ENCODE results near the gene RNF169. TPM values are rescaled to one million over a fixed set of nuclear protein-coding genes. Genes with fewer than 3 reads are reported as not detected.

The RNF169 gene
- total and polyA plus RNA-seq, 2 of the 8 experiments (the other 6 are each of a cell fraction or from before 2014, with no cell fraction given), result 3.6 to 12.5 TPM

DNA sequence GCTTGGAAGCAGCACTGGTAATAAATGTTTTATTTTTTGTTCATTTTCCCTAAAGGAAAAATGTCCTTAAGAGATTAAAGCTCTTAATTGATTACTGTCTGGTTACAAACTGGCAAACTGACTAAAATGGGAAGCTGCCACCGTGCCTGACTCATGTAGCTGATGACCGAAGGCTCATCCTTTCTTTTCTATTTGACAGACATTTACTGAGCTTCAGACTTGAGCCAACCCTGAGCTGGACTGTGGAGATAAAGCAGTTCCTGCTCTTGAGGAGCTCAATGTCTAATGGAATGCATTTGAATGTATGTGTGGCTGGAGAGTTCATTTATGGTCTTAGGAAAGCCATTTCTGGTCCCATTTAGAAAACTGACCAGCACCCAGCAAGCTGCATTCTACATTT is 91.3 kb downstream of the RNF169 start (continued):
- TF ChIP-seq, protein P1, sequence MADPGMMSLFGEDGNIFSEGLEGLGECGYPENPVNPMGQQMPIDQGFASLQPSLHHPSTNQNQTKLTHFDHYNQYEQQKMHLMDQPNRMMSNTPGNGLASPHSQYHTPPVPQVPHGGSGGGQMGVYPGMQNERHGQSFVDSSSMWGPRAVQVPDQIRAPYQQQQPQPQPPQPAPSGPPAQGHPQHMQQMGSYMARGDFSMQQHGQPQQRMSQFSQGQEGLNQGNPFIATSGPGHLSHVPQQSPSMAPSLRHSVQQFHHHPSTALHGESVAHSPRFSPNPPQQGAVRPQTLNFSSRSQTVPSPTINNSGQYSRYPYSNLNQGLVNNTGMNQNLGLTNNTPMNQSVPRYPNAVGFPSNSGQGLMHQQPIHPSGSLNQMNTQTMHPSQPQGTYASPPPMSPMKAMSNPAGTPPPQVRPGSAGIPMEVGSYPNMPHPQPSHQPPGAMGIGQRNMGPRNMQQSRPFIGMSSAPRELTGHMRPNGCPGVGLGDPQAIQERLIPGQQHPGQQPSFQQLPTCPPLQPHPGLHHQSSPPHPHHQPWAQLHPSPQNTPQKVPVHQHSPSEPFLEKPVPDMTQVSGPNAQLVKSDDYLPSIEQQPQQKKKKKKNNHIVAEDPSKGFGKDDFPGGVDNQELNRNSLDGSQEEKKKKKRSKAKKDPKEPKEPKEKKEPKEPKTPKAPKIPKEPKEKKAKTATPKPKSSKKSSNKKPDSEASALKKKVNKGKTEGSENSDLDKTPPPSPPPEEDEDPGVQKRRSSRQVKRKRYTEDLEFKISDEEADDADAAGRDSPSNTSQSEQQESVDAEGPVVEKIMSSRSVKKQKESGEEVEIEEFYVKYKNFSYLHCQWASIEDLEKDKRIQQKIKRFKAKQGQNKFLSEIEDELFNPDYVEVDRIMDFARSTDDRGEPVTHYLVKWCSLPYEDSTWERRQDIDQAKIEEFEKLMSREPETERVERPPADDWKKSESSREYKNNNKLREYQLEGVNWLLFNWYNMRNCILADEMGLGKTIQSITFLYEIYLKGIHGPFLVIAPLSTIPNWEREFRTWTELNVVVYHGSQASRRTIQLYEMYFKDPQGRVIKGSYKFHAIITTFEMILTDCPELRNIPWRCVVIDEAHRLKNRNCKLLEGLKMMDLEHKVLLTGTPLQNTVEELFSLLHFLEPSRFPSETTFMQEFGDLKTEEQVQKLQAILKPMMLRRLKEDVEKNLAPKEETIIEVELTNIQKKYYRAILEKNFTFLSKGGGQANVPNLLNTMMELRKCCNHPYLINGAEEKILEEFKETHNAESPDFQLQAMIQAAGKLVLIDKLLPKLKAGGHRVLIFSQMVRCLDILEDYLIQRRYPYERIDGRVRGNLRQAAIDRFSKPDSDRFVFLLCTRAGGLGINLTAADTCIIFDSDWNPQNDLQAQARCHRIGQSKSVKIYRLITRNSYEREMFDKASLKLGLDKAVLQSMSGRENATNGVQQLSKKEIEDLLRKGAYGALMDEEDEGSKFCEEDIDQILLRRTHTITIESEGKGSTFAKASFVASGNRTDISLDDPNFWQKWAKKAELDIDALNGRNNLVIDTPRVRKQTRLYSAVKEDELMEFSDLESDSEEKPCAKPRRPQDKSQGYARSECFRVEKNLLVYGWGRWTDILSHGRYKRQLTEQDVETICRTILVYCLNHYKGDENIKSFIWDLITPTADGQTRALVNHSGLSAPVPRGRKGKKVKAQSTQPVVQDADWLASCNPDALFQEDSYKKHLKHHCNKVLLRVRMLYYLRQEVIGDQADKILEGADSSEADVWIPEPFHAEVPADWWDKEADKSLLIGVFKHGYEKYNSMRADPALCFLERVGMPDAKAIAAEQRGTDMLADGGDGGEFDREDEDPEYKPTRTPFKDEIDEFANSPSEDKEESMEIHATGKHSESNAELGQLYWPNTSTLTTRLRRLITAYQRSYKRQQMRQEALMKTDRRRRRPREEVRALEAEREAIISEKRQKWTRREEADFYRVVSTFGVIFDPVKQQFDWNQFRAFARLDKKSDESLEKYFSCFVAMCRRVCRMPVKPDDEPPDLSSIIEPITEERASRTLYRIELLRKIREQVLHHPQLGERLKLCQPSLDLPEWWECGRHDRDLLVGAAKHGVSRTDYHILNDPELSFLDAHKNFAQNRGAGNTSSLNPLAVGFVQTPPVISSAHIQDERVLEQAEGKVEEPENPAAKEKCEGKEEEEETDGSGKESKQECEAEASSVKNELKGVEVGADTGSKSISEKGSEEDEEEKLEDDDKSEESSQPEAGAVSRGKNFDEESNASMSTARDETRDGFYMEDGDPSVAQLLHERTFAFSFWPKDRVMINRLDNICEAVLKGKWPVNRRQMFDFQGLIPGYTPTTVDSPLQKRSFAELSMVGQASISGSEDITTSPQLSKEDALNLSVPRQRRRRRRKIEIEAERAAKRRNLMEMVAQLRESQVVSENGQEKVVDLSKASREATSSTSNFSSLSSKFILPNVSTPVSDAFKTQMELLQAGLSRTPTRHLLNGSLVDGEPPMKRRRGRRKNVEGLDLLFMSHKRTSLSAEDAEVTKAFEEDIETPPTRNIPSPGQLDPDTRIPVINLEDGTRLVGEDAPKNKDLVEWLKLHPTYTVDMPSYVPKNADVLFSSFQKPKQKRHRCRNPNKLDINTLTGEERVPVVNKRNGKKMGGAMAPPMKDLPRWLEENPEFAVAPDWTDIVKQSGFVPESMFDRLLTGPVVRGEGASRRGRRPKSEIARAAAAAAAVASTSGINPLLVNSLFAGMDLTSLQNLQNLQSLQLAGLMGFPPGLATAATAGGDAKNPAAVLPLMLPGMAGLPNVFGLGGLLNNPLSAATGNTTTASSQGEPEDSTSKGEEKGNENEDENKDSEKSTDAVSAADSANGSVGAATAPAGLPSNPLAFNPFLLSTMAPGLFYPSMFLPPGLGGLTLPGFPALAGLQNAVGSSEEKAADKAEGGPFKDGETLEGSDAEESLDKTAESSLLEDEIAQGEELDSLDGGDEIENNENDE (IDR thresholded peaks at IDR 0.05; ENCODE audit: insufficient replicate concordance, low read length), result no peak
- no peak for TF ChIP-seq SP4 (IDR thresholded peaks at IDR 0.05; ENCODE audit: low read length)
- no peak for TF ChIP-seq CBX8 (IDR thresholded peaks at IDR 0.05; ENCODE audit: borderline replicate concordance, low read depth, low read length)
- TF ChIP-seq FOSL1 (IDR thresholded peaks at IDR 0.05; ENCODE audit: insufficient read depth, low read depth, low read length), result no peak
- no peak for TF ChIP-seq POLR2AphosphoS5 (IDR thresholded peaks at IDR 0.05; ENCODE audit: low read depth, low read length)
- TF ChIP-seq MAFK (IDR thresholded peaks at IDR 0.05; ENCODE audit: low read depth, low read length), result no peak
- TF ChIP-seq YY1 (IDR thresholded peaks at IDR 0.05; ENCODE audit: low read depth, low read length), result no peak

Measured in H1 (cell line).